Mesothelial cell of epicardium (in vitro differentiated cells): ENCODE results near the gene BUB1B. TPM values are rescaled to one million over a fixed set of nuclear protein-coding genes. Genes with fewer than 3 reads are reported as not detected.

Source experiments
- DNase-seq, 2 experiments: peaks; one replicate each; pipeline ENCODE4 v3.0.0; 2021; ENCODE audit warnings: low spot score in 2 of 2; ENCODE audit not compliant: unreplicated experiment in 2 of 2
- H3K27ac Mint-ChIP-seq: 2 replicates; pipeline ENCODE4 v1.8.0; 2021; ENCODE audit warnings: mixed read lengths
- H3K27me3 Mint-ChIP-seq: 2 replicates; pipeline ENCODE4 v1.8.0; 2021; ENCODE audit warnings: low read depth, mixed read lengths
- H3K36me3 Mint-ChIP-seq: 2 replicates; pipeline ENCODE4 v1.8.0; 2021; ENCODE audit warnings: mixed read lengths
- H3K4me1 Mint-ChIP-seq: 2 replicates; pipeline ENCODE4 v1.8.0; 2021; ENCODE audit warnings: mixed read lengths
- H3K4me3 Mint-ChIP-seq: 2 replicates; pipeline ENCODE4 v1.8.0; 2021; ENCODE audit warnings: mild to moderate bottlenecking, moderate library complexity, mixed read lengths
- H3K9me3 Mint-ChIP-seq: 2 replicates; pipeline ENCODE4 v1.8.0; 2021; ENCODE audit warnings: mixed read lengths
- total RNA-seq: library from RNA; stranded (reverse); gene quantifications from 3 replicates; pipeline ENCODE4 v1.2.1, GENCODE V29; 2021
- TF ChIP-seq, protein P1 (sequence below): fragments of 200-600 bp; sonication (generic); IDR thresholded peaks from one replicate; pipeline ENCODE4 v1.5.0; 2021; ENCODE audit warnings: antibody characterized with exemption; ENCODE audit not compliant: unreplicated experiment

The BUB1B gene
- total RNA-seq, 1 donor from 2014 or later: 35.5 TPM

GRCh38 chr15:40269604-40270003 lies 108.7 kb downstream of the BUB1B start:
- TF ChIP-seq, protein P1, sequence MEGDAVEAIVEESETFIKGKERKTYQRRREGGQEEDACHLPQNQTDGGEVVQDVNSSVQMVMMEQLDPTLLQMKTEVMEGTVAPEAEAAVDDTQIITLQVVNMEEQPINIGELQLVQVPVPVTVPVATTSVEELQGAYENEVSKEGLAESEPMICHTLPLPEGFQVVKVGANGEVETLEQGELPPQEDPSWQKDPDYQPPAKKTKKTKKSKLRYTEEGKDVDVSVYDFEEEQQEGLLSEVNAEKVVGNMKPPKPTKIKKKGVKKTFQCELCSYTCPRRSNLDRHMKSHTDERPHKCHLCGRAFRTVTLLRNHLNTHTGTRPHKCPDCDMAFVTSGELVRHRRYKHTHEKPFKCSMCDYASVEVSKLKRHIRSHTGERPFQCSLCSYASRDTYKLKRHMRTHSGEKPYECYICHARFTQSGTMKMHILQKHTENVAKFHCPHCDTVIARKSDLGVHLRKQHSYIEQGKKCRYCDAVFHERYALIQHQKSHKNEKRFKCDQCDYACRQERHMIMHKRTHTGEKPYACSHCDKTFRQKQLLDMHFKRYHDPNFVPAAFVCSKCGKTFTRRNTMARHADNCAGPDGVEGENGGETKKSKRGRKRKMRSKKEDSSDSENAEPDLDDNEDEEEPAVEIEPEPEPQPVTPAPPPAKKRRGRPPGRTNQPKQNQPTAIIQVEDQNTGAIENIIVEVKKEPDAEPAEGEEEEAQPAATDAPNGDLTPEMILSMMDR: no peak
- DNase-seq: no peak
- no peaks in the 10 kb centered on the region for H3K36me3 Mint-ChIP-seq
- no peaks in the 10 kb centered on the region for H3K27me3 Mint-ChIP-seq
- H3K27ac Mint-ChIP-seq: no peak overlapping the region
- no peak overlapping the region for H3K4me3 Mint-ChIP-seq
- H3K9me3 Mint-ChIP-seq: no peaks in the 10 kb centered on the region
- H3K4me1 Mint-ChIP-seq: peaks cover 6% of the 10 kb centered on the region

DNA sequence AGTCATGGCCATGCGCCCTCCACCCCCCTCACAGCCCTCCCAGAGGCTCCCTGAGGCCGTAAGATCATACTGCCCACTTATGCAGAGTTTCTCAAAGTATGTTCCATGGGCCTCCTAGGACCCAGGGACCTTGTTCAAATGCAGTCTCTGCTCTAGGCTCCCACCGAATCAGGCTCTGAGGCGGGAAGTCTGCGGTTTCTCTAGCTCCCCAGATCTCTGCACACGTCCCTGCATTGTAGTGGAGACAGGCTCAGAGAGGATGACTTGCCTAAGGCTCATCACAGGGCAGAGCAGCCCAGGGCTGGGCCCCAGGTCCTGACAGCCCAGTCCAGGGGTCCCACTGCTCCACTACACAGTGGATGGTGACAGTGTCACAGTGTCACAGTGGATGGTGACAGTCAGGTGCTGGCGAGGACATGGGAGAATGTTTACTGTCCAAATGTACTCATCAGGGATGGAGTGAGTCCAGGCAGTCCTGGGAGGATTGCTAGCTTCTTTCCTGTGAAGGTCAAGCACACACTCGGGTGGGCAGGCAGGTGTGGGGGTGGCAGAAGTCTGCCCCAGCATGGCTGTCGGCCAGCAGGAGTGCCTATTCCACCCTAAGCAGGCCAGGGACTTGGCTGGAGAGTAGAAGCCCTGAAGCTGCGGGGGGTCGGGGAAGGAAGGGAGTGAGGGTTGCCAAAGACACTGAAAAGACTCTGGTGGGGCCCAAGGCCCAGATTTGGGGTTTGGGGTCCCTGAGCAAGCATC lies 109.6 kb downstream of the BUB1B start:
- Mint-ChIP-seq H3K27ac (no peak overlapping the region), H3K4me1 (peaks cover 3% of the 10 kb centered on the region), H3K9me3 (no peaks in the 10 kb centered on the region), H3K27me3 (no peaks in the 10 kb centered on the region), H3K4me3 (no peak overlapping the region), H3K36me3 (no peaks in the 10 kb centered on the region)
- TF ChIP-seq, protein P1: no peak
- no peak for DNase-seq

Other genes with a start within 250 kb of the BUB1B start
- gene GPR176, start 240.8 kb upstream of the BUB1B start, total RNA-seq: 3.1 to 3.8 TPM (median 3.3 TPM) in 3 replicates
- 52.8 to 54.2 TPM (median 53.9 TPM) in 3 replicates for gene EIF2AK4, start 227.0 kb upstream of the BUB1B start, total RNA-seq
- gene SRP14, start 121.9 kb upstream of the BUB1B start, total RNA-seq: 185 to 198 TPM (median 189 TPM) in 3 replicates
- 90.3 to 98.9 TPM (median 97.0 TPM) in 3 replicates for gene BMF, start 52.2 kb upstream of the BUB1B start, total RNA-seq
- 10.1 to 11.1 TPM (median 10.2 TPM) in 3 replicates for gene PAK6, start 78.0 kb downstream of the BUB1B start, total RNA-seq
- gene ANKRD63, start 122.0 kb downstream of the BUB1B start, total RNA-seq: 0.31 to 0.59 TPM (median 0.44 TPM) in 3 replicates
- 9.8 to 11.5 TPM (median 10.7 TPM) in 3 replicates for gene PLCB2, start 146.9 kb downstream of the BUB1B start, total RNA-seq
- gene INAFM2, start 162.6 kb downstream of the BUB1B start, total RNA-seq: 19.2 to 23.1 TPM (median 21.9 TPM) in 3 replicates
- 23.4 to 26.9 TPM (median 26.1 TPM) in 3 replicates for gene CCDC9B, start 179.9 kb downstream of the BUB1B start, total RNA-seq
- gene PHGR1, start 190.0 kb downstream of the BUB1B start, total RNA-seq: 0.93 TPM in 1 of 3 replicates, not detected in the others
- 0.57 to 0.76 TPM (median 0.64 TPM) in 3 replicates for gene DISP2, start 197.2 kb downstream of the BUB1B start, total RNA-seq
- 29.9 to 34.6 TPM (median 31.1 TPM) in 3 replicates for gene KNSTRN, start 221.7 kb downstream of the BUB1B start, total RNA-seq
- 101 to 117 TPM (median 104 TPM) in 3 replicates for gene IVD, start 244.7 kb downstream of the BUB1B start, total RNA-seq